ENCODE results near the gene ATAT1. TPM values are rescaled to one million over a fixed set of nuclear protein-coding genes. Genes with fewer than 3 reads are reported as not detected.

Gene ATAT1
- total and polyA plus RNA-seq, 2 of the 13 experiments (the other 11 are each of a cell fraction or from before 2014, with no cell fraction given) = 9.2 to 23.6 TPM

DNA sequence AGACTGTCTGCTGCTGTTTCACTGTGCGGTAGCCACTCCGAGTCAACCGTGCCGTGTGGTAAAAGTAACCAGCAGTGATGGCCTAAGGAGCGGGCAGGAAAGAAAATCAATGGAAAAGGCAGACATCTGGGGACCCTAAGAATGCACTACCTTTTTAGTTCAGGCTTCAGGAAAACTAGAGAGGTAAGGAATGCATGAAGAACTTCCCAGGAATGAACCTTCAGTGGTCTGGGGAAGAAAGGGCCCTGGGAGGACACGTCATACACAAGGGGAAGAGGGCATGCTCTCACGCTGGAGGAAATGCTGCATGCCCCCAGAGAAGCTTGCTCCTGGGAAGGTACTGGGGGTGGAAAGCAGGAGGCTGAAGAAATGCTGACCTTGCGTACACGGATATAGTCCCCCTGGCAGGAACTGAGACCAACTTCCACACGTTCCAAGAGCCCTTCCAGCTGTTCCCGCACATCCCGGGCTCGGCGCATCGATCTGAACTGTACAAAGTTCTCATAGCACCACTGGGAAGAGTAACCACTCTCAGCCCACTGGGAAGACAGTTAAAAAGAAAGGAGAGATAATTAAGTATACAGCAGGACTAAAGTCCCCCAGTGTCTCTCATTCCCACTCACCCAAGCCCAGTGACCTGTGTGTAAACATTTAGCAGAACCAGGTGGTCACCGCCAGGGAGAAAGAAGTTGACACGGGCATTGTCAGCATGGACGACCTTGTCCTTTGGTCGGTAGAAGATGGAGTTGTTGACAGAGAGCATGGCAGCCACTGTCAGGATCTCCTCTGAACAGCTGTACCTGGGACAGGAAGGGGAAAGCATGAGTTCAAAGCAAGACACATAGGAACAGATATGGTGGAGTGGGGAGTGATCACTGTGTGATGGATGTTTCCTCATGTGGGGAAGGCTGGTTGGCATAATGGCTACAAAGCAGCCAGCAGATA, 28.4 kb downstream of the ATAT1 start (continued):
- TF ChIP-seq ZNF790 (CRISPR knock-in tag; IDR thresholded peaks at IDR 0.05; ENCODE audit: borderline replicate concordance) = no peak
- TF ChIP-seq, protein P1, sequence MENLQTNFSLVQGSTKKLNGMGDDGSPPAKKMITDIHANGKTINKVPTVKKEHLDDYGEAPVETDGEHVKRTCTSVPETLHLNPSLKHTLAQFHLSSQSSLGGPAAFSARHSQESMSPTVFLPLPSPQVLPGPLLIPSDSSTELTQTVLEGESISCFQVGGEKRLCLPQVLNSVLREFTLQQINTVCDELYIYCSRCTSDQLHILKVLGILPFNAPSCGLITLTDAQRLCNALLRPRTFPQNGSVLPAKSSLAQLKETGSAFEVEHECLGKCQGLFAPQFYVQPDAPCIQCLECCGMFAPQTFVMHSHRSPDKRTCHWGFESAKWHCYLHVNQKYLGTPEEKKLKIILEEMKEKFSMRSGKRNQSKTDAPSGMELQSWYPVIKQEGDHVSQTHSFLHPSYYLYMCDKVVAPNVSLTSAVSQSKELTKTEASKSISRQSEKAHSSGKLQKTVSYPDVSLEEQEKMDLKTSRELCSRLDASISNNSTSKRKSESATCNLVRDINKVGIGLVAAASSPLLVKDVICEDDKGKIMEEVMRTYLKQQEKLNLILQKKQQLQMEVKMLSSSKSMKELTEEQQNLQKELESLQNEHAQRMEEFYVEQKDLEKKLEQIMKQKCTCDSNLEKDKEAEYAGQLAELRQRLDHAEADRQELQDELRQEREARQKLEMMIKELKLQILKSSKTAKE (CRISPR knock-in tag; IDR thresholded peaks at IDR 0.05; ENCODE audit: borderline replicate concordance) = peak; percentile 88
- TF ChIP-seq GFI1 (CRISPR knock-in tag; IDR thresholded peaks at IDR 0.05; ENCODE audit: borderline replicate concordance) = peak; percentile 33; the same call in 1 of the 2 replicates
- TF ChIP-seq ARNT (IDR thresholded peaks at IDR 0.05) = no peak
- TF ChIP-seq RARG (CRISPR knock-in tag; IDR thresholded peaks at IDR 0.05; ENCODE audit: low read depth) = no peak
- peak; percentile 22; the same call in 1 of the 2 replicates for TF ChIP-seq SMC3 (IDR thresholded peaks at IDR 0.05; ENCODE audit: low read length)
- TF ChIP-seq LCORL (IDR thresholded peaks at IDR 0.05) = no peak
- TF ChIP-seq LCORL (CRISPR knock-in tag; IDR thresholded peaks at IDR 0.05) = peak; percentile 90
- TF ChIP-seq ESRRA (CRISPR knock-in tag; IDR thresholded peaks at IDR 0.05; ENCODE audit: low read depth) = peak; percentile 99
- TF ChIP-seq REXO4 (CRISPR knock-in tag; IDR thresholded peaks at IDR 0.05; ENCODE audit: borderline replicate concordance) = 0 out of 2 replicates have a peak, but pooled peaks have one; percentile 11
- TF ChIP-seq PLRG1 (conservative IDR thresholded peaks at IDR 0.05) = no peak
- TF ChIP-seq SIX1 (CRISPR knock-in tag; IDR thresholded peaks at IDR 0.05; ENCODE audit: borderline replicate concordance) = peak; percentile 70; the same call in 1 of the 2 replicates
- peak; percentile 91 for TF ChIP-seq RXRA (CRISPR knock-in tag; IDR thresholded peaks at IDR 0.05)
- TF ChIP-seq SETDB1 (CRISPR knock-in tag; IDR thresholded peaks at IDR 0.05; ENCODE audit: borderline replicate concordance) = no peak
- TF ChIP-seq, protein P2, sequence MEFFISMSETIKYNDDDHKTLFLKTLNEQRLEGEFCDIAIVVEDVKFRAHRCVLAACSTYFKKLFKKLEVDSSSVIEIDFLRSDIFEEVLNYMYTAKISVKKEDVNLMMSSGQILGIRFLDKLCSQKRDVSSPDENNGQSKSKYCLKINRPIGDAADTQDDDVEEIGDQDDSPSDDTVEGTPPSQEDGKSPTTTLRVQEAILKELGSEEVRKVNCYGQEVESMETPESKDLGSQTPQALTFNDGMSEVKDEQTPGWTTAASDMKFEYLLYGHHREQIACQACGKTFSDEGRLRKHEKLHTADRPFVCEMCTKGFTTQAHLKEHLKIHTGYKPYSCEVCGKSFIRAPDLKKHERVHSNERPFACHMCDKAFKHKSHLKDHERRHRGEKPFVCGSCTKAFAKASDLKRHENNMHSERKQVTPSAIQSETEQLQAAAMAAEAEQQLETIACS (CRISPR knock-in tag; IDR thresholded peaks at IDR 0.05) = no peak
- peak; percentile 96 for TF ChIP-seq DPF2 (CRISPR knock-in tag; IDR thresholded peaks at IDR 0.05; ENCODE audit: borderline replicate concordance, low read depth)
- no peak for TF ChIP-seq PRMT3 (CRISPR knock-in tag; IDR thresholded peaks at IDR 0.05; ENCODE audit: borderline replicate concordance, low read depth)
- TF ChIP-seq, protein P3, sequence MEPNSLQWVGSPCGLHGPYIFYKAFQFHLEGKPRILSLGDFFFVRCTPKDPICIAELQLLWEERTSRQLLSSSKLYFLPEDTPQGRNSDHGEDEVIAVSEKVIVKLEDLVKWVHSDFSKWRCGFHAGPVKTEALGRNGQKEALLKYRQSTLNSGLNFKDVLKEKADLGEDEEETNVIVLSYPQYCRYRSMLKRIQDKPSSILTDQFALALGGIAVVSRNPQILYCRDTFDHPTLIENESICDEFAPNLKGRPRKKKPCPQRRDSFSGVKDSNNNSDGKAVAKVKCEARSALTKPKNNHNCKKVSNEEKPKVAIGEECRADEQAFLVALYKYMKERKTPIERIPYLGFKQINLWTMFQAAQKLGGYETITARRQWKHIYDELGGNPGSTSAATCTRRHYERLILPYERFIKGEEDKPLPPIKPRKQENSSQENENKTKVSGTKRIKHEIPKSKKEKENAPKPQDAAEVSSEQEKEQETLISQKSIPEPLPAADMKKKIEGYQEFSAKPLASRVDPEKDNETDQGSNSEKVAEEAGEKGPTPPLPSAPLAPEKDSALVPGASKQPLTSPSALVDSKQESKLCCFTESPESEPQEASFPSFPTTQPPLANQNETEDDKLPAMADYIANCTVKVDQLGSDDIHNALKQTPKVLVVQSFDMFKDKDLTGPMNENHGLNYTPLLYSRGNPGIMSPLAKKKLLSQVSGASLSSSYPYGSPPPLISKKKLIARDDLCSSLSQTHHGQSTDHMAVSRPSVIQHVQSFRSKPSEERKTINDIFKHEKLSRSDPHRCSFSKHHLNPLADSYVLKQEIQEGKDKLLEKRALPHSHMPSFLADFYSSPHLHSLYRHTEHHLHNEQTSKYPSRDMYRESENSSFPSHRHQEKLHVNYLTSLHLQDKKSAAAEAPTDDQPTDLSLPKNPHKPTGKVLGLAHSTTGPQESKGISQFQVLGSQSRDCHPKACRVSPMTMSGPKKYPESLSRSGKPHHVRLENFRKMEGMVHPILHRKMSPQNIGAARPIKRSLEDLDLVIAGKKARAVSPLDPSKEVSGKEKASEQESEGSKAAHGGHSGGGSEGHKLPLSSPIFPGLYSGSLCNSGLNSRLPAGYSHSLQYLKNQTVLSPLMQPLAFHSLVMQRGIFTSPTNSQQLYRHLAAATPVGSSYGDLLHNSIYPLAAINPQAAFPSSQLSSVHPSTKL (CRISPR knock-in tag; IDR thresholded peaks at IDR 0.05) = peak; percentile 98
- TF ChIP-seq ZNF589 (CRISPR knock-in tag; conservative IDR thresholded peaks at IDR 0.05) = peak; percentile 81; the same call in 1 of the 2 replicates
- no peak; the same call in 1 of the 2 replicates for TF ChIP-seq REPIN1 (CRISPR knock-in tag; IDR thresholded peaks at IDR 0.05; ENCODE audit: borderline replicate concordance, low read depth)
- TF ChIP-seq YY1 (IDR thresholded peaks at IDR 0.05; ENCODE audit: insufficient read depth, insufficient replicate concordance, low read depth, low read length) = peak; percentile 88
- no peak; the same call in 1 of the 2 replicates for TF ChIP-seq ZNF296 (CRISPR knock-in tag; conservative IDR thresholded peaks at IDR 0.05)
- TF ChIP-seq ZSCAN25 (CRISPR knock-in tag; IDR thresholded peaks at IDR 0.05) = peak; percentile 90
